IPS DF 6.9 (cell line): ENCODE results near the gene PTPRU.

ENCODE experiments used
- DNase-seq: peaks from one replicate; pipeline ENCODE4 v3.0.0-alpha.2; 2013; ENCODE audit warnings: low read depth, low spot score
- H3K27ac ChIP-seq: one replicate; pipeline ENCODE4 v1.5.1; 2013; ENCODE audit warnings: low read length, control low read depth
- H3K27me3 ChIP-seq: 2 replicates; pipeline ENCODE4 v1.6.1; 2013; ENCODE audit warnings: mild to moderate bottlenecking, low read length; ENCODE audit not compliant: control insufficient read depth, insufficient read depth
- H3K36me3 ChIP-seq: 2 replicates; pipeline ENCODE4 v1.6.1; 2013; ENCODE audit warnings: low read length; ENCODE audit not compliant: control insufficient read depth, insufficient read depth
- H3K4me1 ChIP-seq: 2 replicates; pipeline ENCODE4 v1.6.1; 2013; ENCODE audit warnings: low read length; ENCODE audit not compliant: control insufficient read depth, insufficient read depth
- H3K4me3 ChIP-seq: 2 replicates; pipeline ENCODE4 v1.5.1; 2013; ENCODE audit warnings: mild to moderate bottlenecking, low read length
- H3K9me3 ChIP-seq: 2 replicates; pipeline ENCODE4 v1.6.1; 2013; ENCODE audit warnings: low read length, inconsistent platforms; ENCODE audit not compliant: control insufficient read depth, insufficient read depth
- WGBS: extraction: QIAGEN DNeasy Blood & Tissue Kit; methylation state at CpG from one replicate; pipeline ENCODE4 v1.1.7; 2013; ENCODE audit warnings: mixed read lengths, missing lambda C conversion rate; ENCODE audit not compliant: insufficient read length, insufficient coverage; 5-methylcytosine and 5-hydroxymethylcytosine counted together

The PTPRU gene

GRCh38 chr1:29349871-29350491, 113.7 kb downstream of the PTPRU start:
- H3K9me3 ChIP-seq, result no peaks in the 10 kb centered on the region
- no peaks in the 10 kb centered on the region for H3K27me3 ChIP-seq
- no peaks in the 10 kb centered on the region for H3K36me3 ChIP-seq
- no peak overlapping the region for H3K27ac ChIP-seq
- no peak overlapping the region for H3K4me3 ChIP-seq
- no peaks in the 10 kb centered on the region for H3K4me1 ChIP-seq
- WGBS, result no CpG with 5 or more reads among the region's 23 CpGs
- DNase-seq, result no peak

GRCh38 chr1:29352719-29353420, 116.5 kb downstream of the PTPRU start:
- WGBS, result no CpG with 5 or more reads among the region's 4 CpGs

GRCh38 chr1:29354511-29355098, 118.3 kb downstream of the PTPRU start:
- no peak for DNase-seq

More at GRCh38 chr1:29352719-29353420, 116.5 kb downstream of the PTPRU start:
- Histone ChIP-seq H3K27ac (no peak overlapping the region), H3K4me1 (no peaks in the 10 kb centered on the region), H3K9me3 (no peaks in the 10 kb centered on the region), H3K36me3 (no peaks in the 10 kb centered on the region), H3K27me3 (no peaks in the 10 kb centered on the region), H3K4me3 (no peak overlapping the region)
- no peak for DNase-seq

GRCh38 chr1:29355375-29355774, 119.1 kb downstream of the PTPRU start:
- no peaks in the 10 kb centered on the region for H3K9me3 ChIP-seq
- no peak for DNase-seq
- no peaks in the 10 kb centered on the region for H3K4me1 ChIP-seq
- H3K27ac ChIP-seq, result no peak overlapping the region
- no CpG with 5 or more reads among the region's 6 CpGs for WGBS
- no peak overlapping the region for H3K4me3 ChIP-seq
- no peaks in the 10 kb centered on the region for H3K27me3 ChIP-seq
- no peaks in the 10 kb centered on the region for H3K36me3 ChIP-seq

More at GRCh38 chr1:29354511-29355098, 118.3 kb downstream of the PTPRU start:
- no CpG with 5 or more reads among the region's 8 CpGs for WGBS
- Histone ChIP-seq H3K4me1 (no peaks in the 10 kb centered on the region), H3K36me3 (no peaks in the 10 kb centered on the region), H3K27me3 (no peaks in the 10 kb centered on the region), H3K9me3 (no peaks in the 10 kb centered on the region), H3K27ac (no peak overlapping the region), H3K4me3 (no peak overlapping the region)

- H3K27me3 ChIP-seq, result no peaks in the 10 kb centered on the region
- DNase-seq, result no peak
- WGBS, result no CpG with 5 or more reads among the region's 14 CpGs
- no peak overlapping the region for H3K27ac ChIP-seq
- no peaks in the 10 kb centered on the region for H3K36me3 ChIP-seq
- H3K4me1 ChIP-seq, result no peaks in the 10 kb centered on the region
- no peaks in the 10 kb centered on the region for H3K9me3 ChIP-seq
- no peak overlapping the region for H3K4me3 ChIP-seq
These were observed 120.3 kb downstream of the PTPRU start for GRCh38 chr1:29356663-29357062.

- Histone ChIP-seq H3K9me3 (no peaks in the 10 kb centered on the region), H3K36me3 (no peaks in the 10 kb centered on the region; the same call in 1 of the 2 replicates), H3K27ac (no peak overlapping the region), H3K4me1 (no peaks in the 10 kb centered on the region), H3K27me3 (no peaks in the 10 kb centered on the region), H3K4me3 (no peak overlapping the region)
- no CpG with 5 or more reads among the region's 7 CpGs for WGBS
- no peak for DNase-seq
These were observed 121.1 kb downstream of the PTPRU start for GRCh38 chr1:29357452-29357851.

- Histone ChIP-seq H3K9me3 (no peaks in the 10 kb centered on the region), H3K4me1 (no peaks in the 10 kb centered on the region), H3K27ac (no peak overlapping the region), H3K4me3 (no peak overlapping the region), H3K27me3 (no peaks in the 10 kb centered on the region), H3K36me3 (no peaks in the 10 kb centered on the region; the same call in 1 of the 2 replicates)
- DNase-seq, result no peak
- WGBS, result no CpG with 5 or more reads among the region's 6 CpGs
These were observed 121.9 kb downstream of the PTPRU start for GRCh38 chr1:29358183-29358582.

GRCh38 chr1:29360768-29361167, 124.4 kb downstream of the PTPRU start:
- no peak for DNase-seq
- Histone ChIP-seq H3K4me1 (no peaks in the 10 kb centered on the region), H3K27ac (no peak overlapping the region), H3K9me3 (no peaks in the 10 kb centered on the region), H3K36me3 (no peaks in the 10 kb centered on the region; the same call in 1 of the 2 replicates), H3K4me3 (no peak overlapping the region), H3K27me3 (no peaks in the 10 kb centered on the region)
- 100% methylated on average over 1 of the region's 3 CpGs for WGBS

- Histone ChIP-seq H3K4me3 (no peak overlapping the region), H3K9me3 (no peaks in the 10 kb centered on the region), H3K27me3 (no peaks in the 10 kb centered on the region), H3K4me1 (no peaks in the 10 kb centered on the region), H3K36me3 (no peaks in the 10 kb centered on the region; the same call in 1 of the 2 replicates), H3K27ac (no peak overlapping the region)
- no CpG with 5 or more reads among the region's 6 CpGs for WGBS
- no peak for DNase-seq
These were observed 125.4 kb downstream of the PTPRU start for GRCh38 chr1:29361686-29362085.

- Histone ChIP-seq H3K36me3 (no peaks in the 10 kb centered on the region; the same call in 1 of the 2 replicates), H3K27me3 (no peaks in the 10 kb centered on the region), H3K27ac (no peak overlapping the region), H3K4me1 (no peaks in the 10 kb centered on the region), H3K9me3 (no peaks in the 10 kb centered on the region), H3K4me3 (no peak overlapping the region)
- no peak for DNase-seq
- WGBS, result no CpG with 5 or more reads among the region's 10 CpGs
These were observed 125.8 kb downstream of the PTPRU start for GRCh38 chr1:29362116-29362515.
